ENCODE data around the gene EIF4E3. TPM values are rescaled to one million over a fixed set of nuclear protein-coding genes. Genes with fewer than 3 reads are reported as not detected.
A peak's percentile ranks its signal among the peaks of the same experiment; 100 is the strongest.

Gene EIF4E3
- 10 to 100 TPM; 56.5 to 61.9 TPM for total RNA-seq

DNA sequence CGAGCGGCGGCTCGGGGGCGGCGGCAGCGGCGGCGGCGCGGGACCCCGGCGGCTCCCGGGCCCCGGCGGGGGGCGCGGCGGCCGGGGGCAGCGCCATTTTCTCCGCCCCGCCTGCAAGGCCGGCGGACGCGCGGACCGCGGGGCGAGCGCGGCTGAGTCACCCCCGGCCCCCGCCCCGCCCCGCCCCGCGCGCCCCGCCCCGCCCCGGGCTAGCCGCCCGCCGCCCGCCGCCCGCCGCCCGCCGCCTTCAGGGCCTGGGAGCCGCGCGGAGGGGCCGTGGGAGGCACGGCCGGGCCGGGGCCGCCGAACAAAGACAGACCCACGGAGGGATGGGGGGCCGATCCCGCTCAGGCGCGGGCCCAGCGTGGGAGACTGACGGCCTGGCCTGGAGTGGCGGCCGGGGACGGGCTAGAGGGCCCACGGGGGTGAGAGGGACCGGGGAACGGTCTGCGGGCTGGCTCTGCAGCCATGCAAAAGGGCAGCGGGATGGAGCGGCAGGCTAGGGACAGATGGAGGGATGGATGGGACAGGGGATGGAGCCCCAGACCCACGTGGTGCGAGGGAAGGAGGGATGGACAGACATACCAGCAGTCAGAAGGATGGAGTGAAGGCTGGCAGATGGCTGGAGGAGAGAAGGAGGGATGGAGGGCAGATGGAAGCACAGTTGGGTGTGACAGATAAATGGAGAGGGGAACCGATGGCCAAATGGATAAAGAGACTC lies at the start of gene EIF4E3:
Gene EIF4E3, minus strand, starts transcription at position 132 of the 721 bp plus-strand sequence. Its CDS starts 35 bp downstream, at position 97.
- peak within 1 kb of the TSS; percentile 97 for H3K4me3 Mint-ChIP-seq
- ATAC-seq: peak; percentile 56
- peak; percentile 54 for DNase-seq
- peaks cover 21% of the 10 kb centered on the region for H3K36me3 Mint-ChIP-seq
- H3K9me3 Mint-ChIP-seq (ENCODE audit: low read depth): no peaks in the 10 kb centered on the region
- H3K4me1 Mint-ChIP-seq: peaks cover 65% of the 10 kb centered on the region
- CTCF ChIA-PET: interaction anchor here (1.1 to 5.0 kb wide), 5 partner anchors 10 to 150 kb away, joined by 3 to 26 read pairs (median 4); no protein-coding TSS in a partner anchor
- H3K27me3 Mint-ChIP-seq: no peaks in the 10 kb centered on the region
- H3K27ac Mint-ChIP-seq: peak within 1 kb of the TSS; percentile 96

DNA sequence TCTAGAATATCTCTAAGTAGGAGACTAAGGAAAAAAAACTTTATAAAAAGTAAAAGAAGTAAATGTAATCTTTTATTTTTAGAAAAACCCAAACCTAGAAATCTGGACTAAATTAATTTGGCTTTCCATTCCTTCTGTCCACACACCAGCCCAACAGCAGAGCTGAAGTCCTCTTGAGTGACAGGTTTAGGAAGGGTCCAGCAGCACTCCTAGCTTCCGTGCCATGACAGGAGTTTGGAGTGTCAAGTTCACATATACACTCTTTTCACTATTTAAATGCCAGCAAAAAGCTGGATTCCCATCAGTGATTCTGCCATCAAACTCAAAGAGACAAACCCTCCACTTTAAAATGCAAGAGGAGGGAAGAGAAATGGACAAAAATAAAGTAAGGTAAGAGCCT lies 46.7 kb upstream of the EIF4E3 start:
- no peak for DNase-seq
- CTCF ChIA-PET: interaction anchor here (1.5 kb wide), 1 partner anchor 9 kb away, joined by 4 read pairs; no protein-coding TSS in a partner anchor
- peaks cover 15% of the 10 kb centered on the region for H3K27me3 Mint-ChIP-seq
- no peak for ATAC-seq
- no peak overlapping the region for H3K27ac Mint-ChIP-seq
- peaks cover 10% of the 10 kb centered on the region for H3K4me1 Mint-ChIP-seq
- no peaks in the 10 kb centered on the region for H3K9me3 Mint-ChIP-seq (ENCODE audit: low read depth)
- no peak overlapping the region for H3K4me3 Mint-ChIP-seq
- H3K36me3 Mint-ChIP-seq: peaks cover 3% of the 10 kb centered on the region

DNA sequence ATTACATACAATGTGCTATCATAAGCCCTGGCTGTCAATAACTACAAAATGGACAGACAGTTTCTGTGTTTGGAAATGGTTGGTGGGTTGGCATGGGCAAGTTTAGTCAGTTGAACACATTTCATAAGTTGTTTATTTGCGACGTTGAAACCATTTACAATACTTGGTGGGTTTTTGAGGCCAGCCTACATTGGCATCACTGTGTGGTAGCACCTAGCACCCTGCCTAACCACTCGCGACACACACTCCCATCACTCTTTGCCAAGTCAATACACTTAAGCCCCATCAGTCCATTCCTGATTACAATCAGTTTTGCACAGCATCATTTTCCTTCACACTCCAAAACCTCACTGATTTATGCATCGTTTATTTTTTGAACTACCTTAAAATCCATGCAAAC lies 45.9 kb upstream of the EIF4E3 start:
- no peak overlapping the region for H3K27ac Mint-ChIP-seq
- peaks cover 3% of the 10 kb centered on the region for H3K36me3 Mint-ChIP-seq
- H3K4me3 Mint-ChIP-seq: no peak overlapping the region
- CTCF ChIA-PET: no interaction called here
- peaks cover 6% of the 10 kb centered on the region for H3K4me1 Mint-ChIP-seq
- ATAC-seq: no peak
- no peak for DNase-seq
- peaks cover 15% of the 10 kb centered on the region for H3K27me3 Mint-ChIP-seq
- no peaks in the 10 kb centered on the region for H3K9me3 Mint-ChIP-seq (ENCODE audit: low read depth)

GRCh38 chr3:71763426-71763825 lies 38.2 kb upstream of the EIF4E3 start:
- no peaks in the 10 kb centered on the region for H3K36me3 Mint-ChIP-seq
- no peak for DNase-seq
- peaks cover 19% of the 10 kb centered on the region for H3K27me3 Mint-ChIP-seq
- H3K4me1 Mint-ChIP-seq: no peaks in the 10 kb centered on the region
- no peaks in the 10 kb centered on the region for H3K9me3 Mint-ChIP-seq (ENCODE audit: low read depth)
- no peak overlapping the region for H3K4me3 Mint-ChIP-seq
- CTCF ChIA-PET: interaction anchor here (1.0 to 1.6 kb wide), 4 partner anchors 9 to 34 kb away, joined by 3 to 5 read pairs (median 4); no protein-coding TSS in a partner anchor
- ATAC-seq: no peak
- H3K27ac Mint-ChIP-seq: no peak overlapping the region

- Mint-ChIP-seq H3K36me3 (no peaks in the 10 kb centered on the region), H3K4me1 (peaks cover 2% of the 10 kb centered on the region), H3K9me3 (ENCODE audit: low read depth) (no peaks in the 10 kb centered on the region), H3K4me3 (no peak overlapping the region), H3K27ac (no peak overlapping the region), H3K27me3 (peaks cover 43% of the 10 kb centered on the region)
- ATAC-seq: no peak
- CTCF ChIA-PET: interaction anchor here (1.3 kb wide), 1 partner anchor 30 kb away, joined by 3 read pairs; no protein-coding TSS in a partner anchor
- no peak for DNase-seq
Observed at GRCh38 chr3:71760140-71760539, 34.9 kb upstream of the EIF4E3 start.

DNA sequence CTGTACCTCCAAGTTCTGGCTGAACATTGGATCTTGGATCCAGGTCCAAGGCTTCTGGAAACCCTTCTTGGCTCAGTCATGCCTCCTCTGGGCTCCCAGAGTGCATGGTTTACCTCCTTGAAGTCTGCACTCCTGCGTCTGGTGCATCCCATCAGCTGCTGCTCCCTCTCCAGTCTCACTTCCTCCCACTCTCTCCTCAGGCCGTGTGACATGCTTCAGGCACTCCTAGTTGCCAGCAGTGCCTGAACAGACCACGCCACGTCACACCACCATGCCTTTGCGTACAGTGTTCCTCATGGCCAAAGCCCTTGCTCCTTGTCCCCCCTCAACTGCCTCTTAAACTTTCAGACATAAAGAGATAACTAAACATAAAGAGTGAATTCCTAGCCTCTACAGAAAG lies 34.2 kb upstream of the EIF4E3 start:
- H3K4me3 Mint-ChIP-seq: no peak overlapping the region
- DNase-seq (no peak), ATAC-seq (no peak)
- H3K36me3 Mint-ChIP-seq: no peaks in the 10 kb centered on the region
- H3K9me3 Mint-ChIP-seq (ENCODE audit: low read depth): no peaks in the 10 kb centered on the region
- CTCF ChIA-PET: interaction anchor here (1.3 kb wide), 1 partner anchor 29 kb away, joined by 3 read pairs; no protein-coding TSS in a partner anchor
- H3K27ac Mint-ChIP-seq: no peak overlapping the region
- peaks cover 47% of the 10 kb centered on the region for H3K27me3 Mint-ChIP-seq
- peaks cover 3% of the 10 kb centered on the region for H3K4me1 Mint-ChIP-seq

GRCh38 chr3:71758091-71758490 lies 32.9 kb upstream of the EIF4E3 start:
- Mint-ChIP-seq H3K4me1 (peaks cover 3% of the 10 kb centered on the region), H3K4me3 (no peak overlapping the region), H3K36me3 (no peaks in the 10 kb centered on the region), H3K27me3 (peaks cover 45% of the 10 kb centered on the region), H3K27ac (no peak overlapping the region), H3K9me3 (ENCODE audit: low read depth) (no peaks in the 10 kb centered on the region)
- CTCF ChIA-PET: no interaction called here
- ATAC-seq: no peak
- DNase-seq: no peak

DNA sequence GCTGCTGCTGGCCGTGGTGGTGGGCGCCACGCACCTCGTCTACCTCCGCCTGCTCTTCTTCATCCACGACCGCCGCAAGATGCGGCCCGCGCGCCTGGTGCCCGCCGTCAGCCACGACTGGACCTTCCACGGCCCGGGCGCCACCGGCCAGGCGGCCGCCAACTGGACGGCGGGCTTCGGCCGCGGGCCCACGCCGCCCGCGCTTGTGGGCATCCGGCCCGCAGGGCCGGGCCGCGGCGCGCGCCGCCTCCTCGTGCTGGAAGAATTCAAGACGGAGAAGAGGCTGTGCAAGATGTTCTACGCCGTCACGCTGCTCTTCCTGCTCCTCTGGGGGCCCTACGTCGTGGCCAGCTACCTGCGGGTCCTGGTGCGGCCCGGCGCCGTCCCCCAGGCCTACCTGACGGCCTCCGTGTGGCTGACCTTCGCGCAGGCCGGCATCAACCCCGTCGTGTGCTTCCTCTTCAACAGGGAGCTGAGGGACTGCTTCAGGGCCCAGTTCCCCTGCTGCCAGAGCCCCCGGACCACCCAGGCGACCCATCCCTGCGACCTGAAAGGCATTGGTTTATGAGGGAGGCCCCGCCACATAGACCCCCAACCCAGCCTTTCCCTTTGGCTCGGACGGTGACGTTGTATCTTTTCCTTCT lies 29.5 kb upstream of the EIF4E3 start:
- Mint-ChIP-seq H3K27me3 (peaks cover 57% of the 10 kb centered on the region), H3K27ac (no peak overlapping the region)
- no peak for ATAC-seq

DNA sequence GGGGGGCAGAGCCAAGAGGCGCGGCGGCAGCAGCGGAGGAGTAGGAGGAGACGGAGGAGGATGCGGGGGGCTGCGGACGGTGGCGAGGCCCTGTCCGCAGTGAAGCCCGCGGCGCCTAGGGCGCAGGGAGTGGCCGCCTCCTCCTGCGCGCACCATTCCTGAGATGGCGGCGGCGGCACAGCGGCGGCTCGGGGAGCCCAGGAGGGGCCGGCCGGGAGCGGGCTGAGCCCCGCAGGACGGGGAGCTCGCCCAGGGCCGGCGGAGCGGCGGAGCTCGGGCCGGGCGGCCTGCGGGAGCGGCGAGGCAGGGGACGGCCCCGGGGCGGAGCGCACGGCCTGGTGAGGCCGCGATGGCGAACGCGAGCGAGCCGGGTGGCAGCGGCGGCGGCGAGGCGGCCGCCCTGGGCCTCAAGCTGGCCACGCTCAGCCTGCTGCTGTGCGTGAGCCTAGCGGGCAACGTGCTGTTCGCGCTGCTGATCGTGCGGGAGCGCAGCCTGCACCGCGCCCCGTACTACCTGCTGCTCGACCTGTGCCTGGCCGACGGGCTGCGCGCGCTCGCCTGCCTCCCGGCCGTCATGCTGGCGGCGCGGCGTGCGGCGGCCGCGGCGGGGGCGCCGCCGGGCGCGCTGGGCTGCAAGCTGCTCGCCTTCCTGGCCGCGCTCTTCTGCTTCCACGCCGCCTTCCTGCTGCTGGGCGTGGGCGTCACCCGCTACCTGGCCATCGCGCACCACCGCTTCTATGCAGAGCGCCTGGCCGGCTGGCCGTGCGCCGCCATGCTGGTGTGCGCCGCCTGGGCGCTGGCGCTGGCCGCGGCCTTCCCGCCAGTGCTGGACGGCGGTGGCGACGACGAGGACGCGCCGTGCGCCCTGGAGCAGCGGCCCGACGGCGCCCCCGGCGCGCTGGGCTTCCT lies 28.8 kb upstream of the EIF4E3 start, which contains the start of gene GPR27:
Gene GPR27, plus strand, starts transcription at position 155 of the 909 bp plus-strand sequence. Its CDS starts 195 bp downstream, at position 350.
- Mint-ChIP-seq H3K36me3 (peaks cover 2% of the 10 kb centered on the region), H3K4me1 (peaks cover 3% of the 10 kb centered on the region), H3K9me3 (ENCODE audit: low read depth) (no peaks in the 10 kb centered on the region), H3K4me3 (peak within 1 kb of the TSS; percentile 63), H3K27me3 (peaks cover 57% of the 10 kb centered on the region), H3K27ac (no peak within 1 kb of the TSS)
- CTCF ChIA-PET: interaction anchor here (1.0 to 1.1 kb wide), 3 partner anchors 20 to 25 kb away, joined by 3 to 6 read pairs (median 3); no protein-coding TSS in a partner anchor
- no peak for DNase-seq
- ATAC-seq: peak; percentile 63

More for the DNA sequence above, 29.5 kb upstream of the EIF4E3 start:
- Mint-ChIP-seq H3K4me3 (peak overlapping the region; percentile 49), H3K36me3 (peaks cover 2% of the 10 kb centered on the region), H3K9me3 (ENCODE audit: low read depth) (no peaks in the 10 kb centered on the region), H3K4me1 (peaks cover 3% of the 10 kb centered on the region)
- CTCF ChIA-PET: interaction anchor here (1.0 kb wide), 1 partner anchor 26 kb away, joined by 6 read pairs; no protein-coding TSS in a partner anchor
- no peak for DNase-seq

GRCh38 chr3:71752831-71753700 lies 27.9 kb upstream of the EIF4E3 start:
- Mint-ChIP-seq H3K9me3 (ENCODE audit: low read depth) (no peaks in the 10 kb centered on the region), H3K4me1 (peaks cover 3% of the 10 kb centered on the region), H3K27ac (no peak overlapping the region), H3K27me3 (peaks cover 57% of the 10 kb centered on the region), H3K36me3 (peaks cover 2% of the 10 kb centered on the region), H3K4me3 (peak overlapping the region; percentile 63)
- ATAC-seq (peak; percentile 37), DNase-seq (no peak)
- CTCF ChIA-PET: interaction anchor here (1.0 to 1.1 kb wide), 2 partner anchors 19 to 25 kb away, joined by 3 read pairs; no protein-coding TSS in a partner anchor

- Mint-ChIP-seq H3K36me3 (peaks cover 2% of the 10 kb centered on the region), H3K27ac (no peak overlapping the region), H3K9me3 (ENCODE audit: low read depth) (no peaks in the 10 kb centered on the region), H3K4me1 (peaks cover 3% of the 10 kb centered on the region), H3K27me3 (peaks cover 46% of the 10 kb centered on the region), H3K4me3 (no peak overlapping the region)
- DNase-seq (no peak), ATAC-seq (no peak)
- CTCF ChIA-PET: interaction anchor here (0.7 kb wide), 1 partner anchor 738 kb away, joined by 3 read pairs; no protein-coding TSS in a partner anchor
Observed at GRCh38 chr3:71751602-71752001, 26.4 kb upstream of the EIF4E3 start.

- no peak for DNase-seq
- peaks cover 12% of the 10 kb centered on the region for H3K27me3 Mint-ChIP-seq
- CTCF ChIA-PET: no interaction called here
Observed at GRCh38 chr3:71744738-71745137, 19.5 kb upstream of the EIF4E3 start.

More at GRCh38 chr3:71744738-71745137, 19.5 kb upstream of the EIF4E3 start:
- peaks cover 22% of the 10 kb centered on the region for H3K9me3 Mint-ChIP-seq (ENCODE audit: low read depth)
- peaks cover 14% of the 10 kb centered on the region for H3K36me3 Mint-ChIP-seq
- H3K4me1 Mint-ChIP-seq: no peaks in the 10 kb centered on the region
- no peak overlapping the region for H3K27ac Mint-ChIP-seq
- ATAC-seq: no peak
- H3K4me3 Mint-ChIP-seq: no peak overlapping the region

Measured in activated CD8-positive, alpha-beta memory T cell treated with anti-CD3 and anti-CD28 coated beads, Interleukin-2, amount 10 ng/mL, durations not matched to agents 7 days and 5 days (primary cell).